Endodermal cell (in vitro differentiated cells): Measurements from ENCODE around the gene HNRNPA1. TPM values are rescaled to one million over a fixed set of nuclear protein-coding genes. Genes with fewer than 3 reads are reported as not detected.

ENCODE experiments used
- DNase-seq: peaks from one replicate; pipeline ENCODE4 v3.0.0-alpha.2; 2017
- H3K27ac ChIP-seq: 2 replicates; pipeline ENCODE4 v1.5.1; 2013; ENCODE audit warnings: mild to moderate bottlenecking, low read depth, low read length, moderate library complexity
- H3K27me3 ChIP-seq: 2 replicates; pipeline ENCODE4 v1.6.1; 2013; ENCODE audit warnings: mild to moderate bottlenecking, low read length, moderate library complexity; ENCODE audit not compliant: insufficient read depth, control insufficient read depth, poor library complexity, severe bottlenecking
- H3K36me3 ChIP-seq: 2 replicates; pipeline ENCODE4 v1.7.0; 2013; ENCODE audit warnings: mild to moderate bottlenecking, low read length, moderate library complexity; ENCODE audit not compliant: control insufficient read depth, insufficient read depth
- H3K4me1 ChIP-seq: one replicate; pipeline ENCODE4 v1.7.0; 2013; ENCODE audit warnings: low read length; ENCODE audit not compliant: control insufficient read depth, insufficient read depth
- H3K4me3 ChIP-seq: 2 replicates; pipeline ENCODE4 v1.5.1; 2013; ENCODE audit warnings: mild to moderate bottlenecking, low read length, moderate library complexity
- H3K9ac ChIP-seq: 2 replicates; pipeline ENCODE4 v1.6.1; 2013; ENCODE audit warnings: mild to moderate bottlenecking, low read length, moderate library complexity; ENCODE audit not compliant: poor library complexity, severe bottlenecking; ENCODE audit errors: extremely low read depth
- H3K9me3 ChIP-seq: 2 replicates; pipeline ENCODE4 v1.6.1; 2013; ENCODE audit warnings: mild to moderate bottlenecking, low read length, moderate library complexity; ENCODE audit not compliant: control insufficient read depth
- H3K27ac Mint-ChIP-seq: 2 replicates; pipeline ENCODE4 v1.8.0; 2020; ENCODE audit warnings: mixed read lengths
- H3K27me3 Mint-ChIP-seq: 2 replicates; pipeline ENCODE4 v1.8.0; 2021; ENCODE audit warnings: mild to moderate bottlenecking, mixed read lengths; ENCODE audit not compliant: insufficient read depth
- H3K36me3 Mint-ChIP-seq: 2 replicates; pipeline ENCODE4 v1.8.0; 2020; ENCODE audit warnings: low read depth, mixed read lengths
- H3K4me1 Mint-ChIP-seq: 2 replicates; pipeline ENCODE4 v1.8.0; 2020; ENCODE audit warnings: mixed read lengths
- H3K4me3 Mint-ChIP-seq: 2 replicates; pipeline ENCODE4 v1.8.0; 2020; ENCODE audit warnings: mild to moderate bottlenecking, moderate library complexity, mixed read lengths
- H3K9me3 Mint-ChIP-seq: 2 replicates; pipeline ENCODE4 v1.8.0; 2020; ENCODE audit warnings: mild to moderate bottlenecking, mixed read lengths
- WGBS, 2 experiments: methylation state at CpG; one replicate each; pipeline versions ENCODE4 v1.1.5 to v1.1.7; 2013; ENCODE audit warnings: missing lambda C conversion rate in 2 of 2, mixed read lengths in 1 of 2; ENCODE audit not compliant: insufficient coverage in 1 of 2, insufficient read length in 1 of 2; 5-methylcytosine and 5-hydroxymethylcytosine counted together
- total RNA-seq, 2 donors: library from RNA; stranded (reverse); fragmentation: NEBNext Ultra II Directional in 1 of 2; extraction: Animal tissue kit (Norgen Biotek cat#: 25700) in 1 of 2; gene quantifications; 2 replicates in 1 of 2; 3 replicates in 1 of 2; pipeline ENCODE4 v1.2.1, GENCODE V29; 2021
- TF ChIP-seq, protein P1 (sequence below): fragments of 200-600 bp; sonication (generic); conservative IDR thresholded peaks from 2 replicates; pipeline ENCODE4 v1.5.0; 2021; ENCODE audit warnings: antibody characterized with exemption, mild to moderate bottlenecking

The HNRNPA1 gene
- total RNA-seq, 2 donors from 2014 or later: 2,414 to 2,488 TPM

DNA sequence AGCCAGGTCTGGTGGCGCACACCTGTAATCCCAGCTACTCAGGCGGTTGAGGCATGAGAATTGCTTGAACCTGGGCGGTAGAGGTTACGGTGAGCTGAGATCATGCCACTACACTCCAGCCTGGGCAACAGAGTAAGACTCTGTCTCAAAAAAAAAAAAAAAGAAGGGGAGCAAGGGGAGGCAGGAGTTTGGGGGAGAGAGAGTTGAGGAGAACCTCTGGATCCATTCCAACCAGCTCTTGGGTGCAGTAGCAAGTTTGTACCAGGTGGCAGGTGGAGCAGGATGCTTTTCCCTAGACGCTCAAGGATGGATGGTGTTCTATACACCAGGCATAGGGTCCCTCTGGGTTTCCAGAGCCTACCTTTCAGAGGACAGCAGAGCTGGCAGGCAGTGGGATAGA is 18.4 kb downstream of the HNRNPA1 start:
- H3K27me3 ChIP-seq: no peaks in the 10 kb centered on the region
- TF ChIP-seq, protein P1, sequence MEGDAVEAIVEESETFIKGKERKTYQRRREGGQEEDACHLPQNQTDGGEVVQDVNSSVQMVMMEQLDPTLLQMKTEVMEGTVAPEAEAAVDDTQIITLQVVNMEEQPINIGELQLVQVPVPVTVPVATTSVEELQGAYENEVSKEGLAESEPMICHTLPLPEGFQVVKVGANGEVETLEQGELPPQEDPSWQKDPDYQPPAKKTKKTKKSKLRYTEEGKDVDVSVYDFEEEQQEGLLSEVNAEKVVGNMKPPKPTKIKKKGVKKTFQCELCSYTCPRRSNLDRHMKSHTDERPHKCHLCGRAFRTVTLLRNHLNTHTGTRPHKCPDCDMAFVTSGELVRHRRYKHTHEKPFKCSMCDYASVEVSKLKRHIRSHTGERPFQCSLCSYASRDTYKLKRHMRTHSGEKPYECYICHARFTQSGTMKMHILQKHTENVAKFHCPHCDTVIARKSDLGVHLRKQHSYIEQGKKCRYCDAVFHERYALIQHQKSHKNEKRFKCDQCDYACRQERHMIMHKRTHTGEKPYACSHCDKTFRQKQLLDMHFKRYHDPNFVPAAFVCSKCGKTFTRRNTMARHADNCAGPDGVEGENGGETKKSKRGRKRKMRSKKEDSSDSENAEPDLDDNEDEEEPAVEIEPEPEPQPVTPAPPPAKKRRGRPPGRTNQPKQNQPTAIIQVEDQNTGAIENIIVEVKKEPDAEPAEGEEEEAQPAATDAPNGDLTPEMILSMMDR: no peak
- peaks cover 19% of the 10 kb centered on the region for H3K4me1 ChIP-seq
- Mint-ChIP-seq H3K9me3 (no peaks in the 10 kb centered on the region), H3K36me3 (no peaks in the 10 kb centered on the region), H3K27ac (no peak overlapping the region), H3K4me3 (no peak overlapping the region), H3K4me1 (peaks cover 54% of the 10 kb centered on the region), H3K27me3 (peaks cover 13% of the 10 kb centered on the region)
- H3K9me3 ChIP-seq: no peaks in the 10 kb centered on the region
- H3K36me3 ChIP-seq: no peaks in the 10 kb centered on the region
- H3K4me3 ChIP-seq: no peak overlapping the region
- DNase-seq: no peak
- H3K9ac ChIP-seq: no peak overlapping the region
- no peak overlapping the region for H3K27ac ChIP-seq
- 96 to 100% methylated on average over 4 to 5 of the region's 5 CpGs for WGBS, 2 experiments

DNA sequence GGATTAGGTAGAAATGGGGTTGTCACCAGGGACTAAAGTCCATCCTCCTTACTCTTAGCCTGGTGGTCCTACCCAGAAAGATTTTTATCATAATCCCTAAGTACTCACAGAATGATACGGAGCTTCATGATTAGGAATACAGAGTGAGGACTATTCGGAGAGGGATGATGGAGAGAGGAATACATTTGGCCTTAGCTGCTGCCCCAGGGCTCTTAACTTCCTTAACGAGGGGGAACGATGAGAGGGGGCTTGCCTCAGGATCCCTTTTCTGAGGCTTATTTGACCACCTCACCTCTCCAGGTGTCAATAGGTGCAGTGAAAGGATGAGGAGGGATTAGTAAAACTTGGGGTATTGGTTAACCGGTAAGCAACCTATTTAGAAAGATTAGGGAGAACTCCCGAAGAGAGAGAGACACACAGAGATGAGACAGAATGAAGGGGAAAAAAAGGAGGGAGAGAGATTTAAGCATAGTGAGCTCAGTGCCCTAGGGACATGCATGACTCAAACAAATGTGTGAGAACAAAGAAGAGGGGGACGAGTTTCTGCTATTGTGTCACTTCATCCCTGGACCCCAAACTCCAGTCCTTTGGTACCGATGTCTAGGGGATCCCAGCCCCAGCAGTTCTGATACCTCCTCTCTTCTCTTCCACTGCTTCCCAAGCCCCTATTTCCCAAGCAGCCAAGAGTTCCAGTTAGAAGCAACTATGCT is 19.1 kb downstream of the HNRNPA1 start:
- Mint-ChIP-seq H3K27ac (no peak overlapping the region), H3K4me1 (peaks cover 62% of the 10 kb centered on the region), H3K9me3 (no peaks in the 10 kb centered on the region), H3K36me3 (no peaks in the 10 kb centered on the region), H3K27me3 (peaks cover 13% of the 10 kb centered on the region), H3K4me3 (peak overlapping the region; percentile 56)
- no peak overlapping the region for H3K9ac ChIP-seq
- peak overlapping the region; percentile 78 for H3K4me3 ChIP-seq
- TF ChIP-seq, protein P1: no peak
- WGBS, 2 experiments: 79 to 81% methylated on average over 4 to 8 of the region's 8 CpGs
- H3K36me3 ChIP-seq: no peaks in the 10 kb centered on the region
- H3K27me3 ChIP-seq: no peaks in the 10 kb centered on the region
- no peak for DNase-seq
- no peaks in the 10 kb centered on the region for H3K9me3 ChIP-seq
- H3K4me1 ChIP-seq: peaks cover 25% of the 10 kb centered on the region
- H3K27ac ChIP-seq: no peak overlapping the region

DNA sequence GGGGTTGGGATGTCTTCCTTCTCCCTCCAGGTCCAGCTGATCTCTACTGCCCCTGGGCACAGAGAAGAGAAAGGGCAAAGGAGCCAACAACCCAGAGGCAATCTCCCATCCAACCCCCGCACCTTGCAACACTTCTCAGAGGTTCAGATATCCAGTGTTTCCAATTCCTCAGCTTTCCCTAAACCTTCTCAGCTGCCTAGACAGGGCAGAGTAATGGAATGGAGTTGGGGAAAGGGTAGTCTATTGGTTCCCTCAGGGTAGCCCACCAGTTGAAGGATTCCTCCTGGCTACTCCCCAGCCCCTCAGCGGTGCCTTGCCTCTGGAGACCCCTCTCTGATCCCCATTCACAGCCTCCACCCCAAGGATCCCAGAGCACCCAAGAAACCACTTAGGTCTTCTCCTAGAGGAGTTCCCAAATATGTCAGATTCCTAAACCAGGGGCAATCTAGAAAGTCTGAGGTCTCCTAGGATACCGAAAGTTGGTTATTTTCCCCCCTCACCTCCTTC is 19.8 kb downstream of the HNRNPA1 start:
- Mint-ChIP-seq H3K4me3 (peak overlapping the region; percentile 56), H3K36me3 (no peaks in the 10 kb centered on the region), H3K9me3 (no peaks in the 10 kb centered on the region), H3K27ac (peak overlapping the region; percentile 38), H3K27me3 (peaks cover 13% of the 10 kb centered on the region), H3K4me1 (peaks cover 59% of the 10 kb centered on the region)
- no peak for DNase-seq
- Histone ChIP-seq H3K9me3 (no peaks in the 10 kb centered on the region), H3K4me1 (peaks cover 21% of the 10 kb centered on the region), H3K27ac (no peak overlapping the region), H3K36me3 (no peaks in the 10 kb centered on the region), H3K27me3 (no peaks in the 10 kb centered on the region), H3K9ac (peak overlapping the region; percentile 53), H3K4me3 (peak overlapping the region; percentile 78)
- 62 to 66% methylated on average over 2 of the region's 3 CpGs for WGBS, 2 experiments
- TF ChIP-seq, protein P1: no peak
